Vagina (tissue), 2 donors: ENCODE results near the gene FBXO21.

Experiments
- POLR2A ChIP-seq, 2 donors: fragments of 450-650 bp; IDR thresholded peaks; one replicate each; pipeline ENCODE4 v1.6.1; 2017; ENCODE audit warnings: antibody characterized with exemption in 2 of 2, mild to moderate bottlenecking in 2 of 2, moderate library complexity in 2 of 2
- TF ChIP-seq, protein P1 (sequence below), 3 experiments: fragments of 450-650 bp in 2 of 3; fragments of 200-600 bp in 1 of 3; sonication (generic) in 1 of 3; IDR thresholded peaks; one replicate each; pipeline ENCODE4 v1.5.1; 2017 to 2019; ENCODE audit warnings: antibody characterized with exemption in 3 of 3, mild to moderate bottlenecking in 2 of 3, moderate library complexity in 2 of 3

DNA sequence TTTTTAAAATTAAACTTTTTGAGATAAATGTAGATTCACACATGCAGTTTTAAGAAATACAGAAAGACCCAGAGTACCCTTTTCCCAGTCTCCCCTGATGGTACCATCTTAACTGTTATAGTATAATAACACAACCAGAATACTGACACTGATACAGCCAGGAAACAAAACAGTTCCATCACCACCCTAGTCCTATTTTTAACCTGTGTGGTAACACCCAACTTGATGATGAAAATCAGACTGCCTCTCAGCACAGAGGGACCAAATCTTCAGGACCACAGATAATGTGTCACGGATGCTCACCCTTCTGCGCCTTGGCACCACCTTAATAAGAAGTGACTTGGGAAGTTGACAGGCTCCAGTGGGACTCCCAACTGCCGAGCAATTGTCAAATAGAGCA, 18.1 kb downstream of the FBXO21 start:
- TF ChIP-seq, protein P1, sequence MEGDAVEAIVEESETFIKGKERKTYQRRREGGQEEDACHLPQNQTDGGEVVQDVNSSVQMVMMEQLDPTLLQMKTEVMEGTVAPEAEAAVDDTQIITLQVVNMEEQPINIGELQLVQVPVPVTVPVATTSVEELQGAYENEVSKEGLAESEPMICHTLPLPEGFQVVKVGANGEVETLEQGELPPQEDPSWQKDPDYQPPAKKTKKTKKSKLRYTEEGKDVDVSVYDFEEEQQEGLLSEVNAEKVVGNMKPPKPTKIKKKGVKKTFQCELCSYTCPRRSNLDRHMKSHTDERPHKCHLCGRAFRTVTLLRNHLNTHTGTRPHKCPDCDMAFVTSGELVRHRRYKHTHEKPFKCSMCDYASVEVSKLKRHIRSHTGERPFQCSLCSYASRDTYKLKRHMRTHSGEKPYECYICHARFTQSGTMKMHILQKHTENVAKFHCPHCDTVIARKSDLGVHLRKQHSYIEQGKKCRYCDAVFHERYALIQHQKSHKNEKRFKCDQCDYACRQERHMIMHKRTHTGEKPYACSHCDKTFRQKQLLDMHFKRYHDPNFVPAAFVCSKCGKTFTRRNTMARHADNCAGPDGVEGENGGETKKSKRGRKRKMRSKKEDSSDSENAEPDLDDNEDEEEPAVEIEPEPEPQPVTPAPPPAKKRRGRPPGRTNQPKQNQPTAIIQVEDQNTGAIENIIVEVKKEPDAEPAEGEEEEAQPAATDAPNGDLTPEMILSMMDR (IDR thresholded peaks at IDR 0.05) = no peak
- TF ChIP-seq POLR2A (IDR thresholded peaks at IDR 0.05) = no peak
